DMS 273 (cell line): Measurements from ENCODE around the gene ZNF670.
"Not testable (repeated sequence)": the region's sequence is repeated elsewhere in the genome, so short reads cannot be mapped to it uniquely, and the experiment has no call there.

Source experiments
- DNase-seq: peaks from one replicate; lab custom pipeline; 2025; ENCODE audit not compliant: unreplicated experiment; lab: John Stamatoyannopoulos, UW

Gene ZNF670

GRCh38 chr1:247078258-247079140, at the start of gene ZNF670:
ZNF670 (minus strand) TSS chr1:247078811; CDS start chr1:247078596, 215 bp downstream.
- DNase-seq: peak; percentile 100

DNA sequence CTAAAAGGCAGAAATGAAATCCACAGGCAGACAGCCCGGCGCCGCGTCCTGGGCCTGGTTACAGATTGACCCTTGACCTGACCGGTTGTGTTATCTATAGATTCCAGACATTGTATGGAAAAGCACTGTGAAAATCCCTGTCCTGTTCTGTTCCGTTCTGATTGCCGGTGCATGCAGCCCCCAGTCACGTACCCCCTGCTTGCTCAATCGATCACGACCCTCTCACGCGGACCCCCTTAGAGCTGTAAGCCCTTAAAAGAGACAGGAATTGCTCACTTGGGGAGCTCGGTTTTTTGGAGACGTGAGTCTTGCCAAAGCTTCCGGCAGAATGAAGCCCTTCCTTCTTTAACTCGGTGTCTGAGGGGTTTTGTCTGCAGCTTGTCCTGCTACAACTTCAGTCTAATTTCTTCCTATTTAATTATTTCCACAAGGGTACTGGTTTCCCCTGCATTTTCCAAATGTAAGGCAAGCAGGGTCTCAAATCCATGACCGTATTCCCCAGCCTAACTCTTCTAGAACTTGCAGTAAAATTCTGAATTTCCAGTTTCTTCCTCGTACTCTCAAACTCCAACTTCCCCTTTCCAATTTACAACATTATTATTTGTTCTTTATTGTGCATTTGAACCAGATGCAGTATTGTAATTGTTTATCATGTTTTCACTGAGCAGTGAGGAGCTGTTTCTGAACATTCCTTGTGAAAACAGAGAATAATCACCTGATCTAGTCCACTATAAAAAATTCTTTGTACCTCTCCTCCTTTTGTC, 49.1 kb upstream of the ZNF670 start:
- DNase-seq: not testable (repeated sequence)

DNA sequence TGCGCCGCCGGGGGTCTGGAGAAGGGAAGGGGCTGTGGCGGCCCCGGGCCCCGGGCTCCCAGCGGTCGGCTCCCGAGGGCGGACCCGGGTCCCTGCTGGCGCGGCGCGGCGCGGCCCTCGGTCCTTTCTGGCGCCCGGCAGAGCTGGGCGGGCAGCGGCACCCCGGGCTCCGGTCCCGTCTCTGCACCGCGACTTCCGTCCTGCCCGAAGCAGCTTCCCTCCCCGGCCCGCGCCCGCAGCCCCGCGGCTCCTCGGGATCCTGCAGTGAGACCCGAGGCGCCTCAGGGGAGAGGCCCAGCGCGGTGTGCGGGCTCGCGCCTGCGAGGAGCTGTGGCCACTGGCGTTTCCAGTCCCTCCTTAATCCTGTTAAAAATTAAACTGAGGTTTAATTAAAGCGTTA, 48.0 kb upstream of the ZNF670 start:
- DNase-seq: not testable (repeated sequence)

DNA sequence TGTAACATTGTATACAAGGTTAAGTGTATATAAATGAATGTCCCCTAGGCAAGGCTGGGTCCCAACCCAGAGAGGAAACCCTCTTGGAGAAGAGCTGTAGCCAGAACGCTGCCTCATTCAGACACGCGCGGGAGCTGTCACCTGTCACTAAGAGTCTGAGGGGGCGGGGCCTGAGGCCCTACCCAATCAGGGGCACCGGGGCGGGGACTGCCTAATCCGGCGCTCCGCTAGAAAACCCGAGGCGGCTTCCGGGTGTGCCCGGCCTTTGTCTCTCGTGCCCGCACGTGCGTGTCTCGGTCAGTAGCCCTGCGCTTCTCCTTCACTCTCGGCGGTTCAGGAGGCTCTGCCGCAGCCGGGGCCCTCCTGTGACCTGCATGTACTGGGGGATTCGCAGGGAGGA, 47.6 kb upstream of the ZNF670 start:
- not testable (repeated sequence) for DNase-seq

- no peak for DNase-seq
These were observed 42.8 kb upstream of the ZNF670 start for GRCh38 chr1:247121382-247121781.

DNA sequence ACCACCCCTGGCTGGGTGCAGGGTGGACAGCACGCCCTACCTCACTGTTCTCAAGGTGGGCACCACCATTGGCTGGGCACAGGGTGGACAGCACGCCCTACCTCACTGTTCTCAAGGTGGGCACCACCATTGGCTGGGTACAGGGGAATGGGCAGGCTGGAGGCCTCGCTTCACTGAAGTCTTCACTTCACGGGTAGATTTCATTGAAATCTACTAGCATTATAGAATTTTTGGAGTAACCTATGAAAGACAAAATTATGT, 41.7 kb upstream of the ZNF670 start:
- not testable (repeated sequence) for DNase-seq

- no peak for DNase-seq
These were observed 41.2 kb upstream of the ZNF670 start for GRCh38 chr1:247119600-247120407.

- DNase-seq: peak; percentile 91
These were observed 40.4 kb upstream of the ZNF670 start for GRCh38 chr1:247118946-247119446.

DNA sequence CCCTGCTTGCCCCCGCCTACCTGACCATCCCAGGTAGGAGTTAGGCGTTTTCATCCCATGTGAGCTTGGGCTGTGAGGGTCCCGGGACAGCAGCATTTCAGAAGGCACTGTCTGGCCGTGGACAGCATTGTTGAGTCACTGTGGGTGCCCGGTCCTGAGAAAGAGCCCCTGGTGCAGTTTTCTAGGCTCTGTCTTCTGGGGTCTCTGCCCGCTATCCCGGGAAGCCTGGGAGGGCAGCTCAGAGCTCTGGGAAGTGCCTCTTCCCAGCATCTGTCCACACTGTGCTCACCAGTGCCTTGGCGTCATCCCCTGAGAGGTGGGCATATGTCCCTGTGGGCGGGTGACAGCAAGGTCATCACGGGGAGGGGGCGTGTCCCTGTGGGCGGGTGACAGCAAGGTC, 36.9 kb upstream of the ZNF670 start:
- DNase-seq: peak; percentile 22

- peak; percentile 49 for DNase-seq
These were observed 36.5 kb upstream of the ZNF670 start for GRCh38 chr1:247115141-247115510.

DNA sequence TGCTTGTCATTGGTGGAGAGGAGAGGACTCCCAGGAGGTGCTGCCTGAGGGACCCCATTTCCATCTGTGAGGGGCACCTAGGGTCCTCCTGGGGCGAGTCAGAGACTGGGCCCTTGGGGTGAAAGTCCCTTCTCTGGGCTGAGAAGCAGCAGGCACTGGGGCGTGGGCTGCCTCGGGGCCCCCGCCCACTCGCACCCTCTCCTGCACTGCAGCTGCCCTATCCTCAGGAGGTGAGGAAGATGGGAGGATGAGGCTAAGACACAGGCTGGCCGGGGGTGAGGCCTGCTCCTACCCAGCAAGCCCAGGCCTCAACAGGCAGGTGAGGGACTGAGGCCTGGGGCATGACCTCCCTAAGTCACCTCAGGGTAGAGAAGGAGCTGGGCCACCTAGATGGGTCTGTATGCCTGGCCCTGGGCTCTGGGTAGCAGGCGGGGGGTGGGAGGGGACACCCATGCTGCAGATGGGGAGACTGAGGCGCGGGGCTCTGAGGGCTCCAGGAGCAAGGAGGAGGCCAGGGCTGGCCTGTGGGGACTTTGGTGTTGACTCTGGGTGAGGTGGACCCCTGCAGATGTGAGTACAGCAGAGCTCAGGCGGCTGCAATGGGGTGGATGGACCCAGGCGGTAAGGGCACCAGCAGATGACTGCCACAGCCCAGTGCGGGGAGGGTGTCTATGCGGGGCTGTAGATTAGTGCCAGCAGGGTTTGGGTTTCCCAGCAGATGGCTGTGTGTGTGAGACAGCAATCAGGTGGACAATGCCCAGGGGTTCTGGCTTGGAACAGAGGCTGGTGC, 35.9 kb upstream of the ZNF670 start:
- DNase-seq: peak; percentile 49

DNA sequence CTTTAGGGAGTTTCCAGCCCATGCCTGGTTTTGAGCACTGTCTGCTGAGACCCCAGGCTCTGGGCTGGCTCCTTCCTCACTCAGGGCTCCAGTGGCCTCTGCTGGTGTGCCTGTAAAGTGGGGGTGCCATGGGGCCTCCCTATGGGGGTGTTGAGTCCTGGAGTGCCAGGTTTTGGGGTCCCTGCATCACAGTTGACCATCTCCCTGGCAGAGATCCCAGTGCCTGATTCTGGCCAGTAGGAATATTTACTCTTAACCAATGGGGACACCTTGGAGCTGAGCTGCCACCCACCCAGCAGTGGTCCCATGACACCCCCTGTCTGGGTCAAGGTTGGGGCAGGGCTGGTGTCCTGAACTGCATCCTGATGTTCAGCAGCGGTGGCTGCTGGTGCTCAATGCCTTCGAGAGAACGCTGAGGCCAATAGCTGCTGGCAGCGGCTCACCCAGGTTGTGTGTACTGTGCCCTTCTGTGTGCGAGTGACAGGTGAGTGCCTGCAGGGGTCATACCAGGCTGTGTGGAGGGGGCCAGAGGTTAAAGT, 35.2 kb upstream of the ZNF670 start:
- no peak for DNase-seq

DNA sequence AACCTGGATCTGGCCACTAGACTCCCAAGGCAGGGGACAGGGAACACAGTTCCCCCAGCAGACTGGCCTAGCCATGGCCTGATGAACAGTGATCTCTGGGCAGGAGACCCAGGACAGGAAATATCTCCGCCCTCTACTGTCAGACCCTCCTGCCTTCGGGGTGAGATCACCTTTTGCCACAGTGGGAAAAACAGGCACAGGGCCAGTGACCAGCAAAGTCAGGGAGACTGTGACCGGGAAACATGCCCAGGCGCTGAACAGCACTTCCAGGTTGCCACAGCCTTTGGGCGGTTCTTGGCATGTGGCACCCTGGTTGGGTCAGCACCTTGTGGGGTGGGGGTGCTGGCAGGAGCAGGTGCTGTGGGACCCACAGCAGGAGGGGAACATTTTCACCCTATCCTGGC, 34.5 kb upstream of the ZNF670 start:
- peak; percentile 22 for DNase-seq

- DNase-seq: no peak
These were observed 33.8 kb upstream of the ZNF670 start for GRCh38 chr1:247112479-247112781.

DNA sequence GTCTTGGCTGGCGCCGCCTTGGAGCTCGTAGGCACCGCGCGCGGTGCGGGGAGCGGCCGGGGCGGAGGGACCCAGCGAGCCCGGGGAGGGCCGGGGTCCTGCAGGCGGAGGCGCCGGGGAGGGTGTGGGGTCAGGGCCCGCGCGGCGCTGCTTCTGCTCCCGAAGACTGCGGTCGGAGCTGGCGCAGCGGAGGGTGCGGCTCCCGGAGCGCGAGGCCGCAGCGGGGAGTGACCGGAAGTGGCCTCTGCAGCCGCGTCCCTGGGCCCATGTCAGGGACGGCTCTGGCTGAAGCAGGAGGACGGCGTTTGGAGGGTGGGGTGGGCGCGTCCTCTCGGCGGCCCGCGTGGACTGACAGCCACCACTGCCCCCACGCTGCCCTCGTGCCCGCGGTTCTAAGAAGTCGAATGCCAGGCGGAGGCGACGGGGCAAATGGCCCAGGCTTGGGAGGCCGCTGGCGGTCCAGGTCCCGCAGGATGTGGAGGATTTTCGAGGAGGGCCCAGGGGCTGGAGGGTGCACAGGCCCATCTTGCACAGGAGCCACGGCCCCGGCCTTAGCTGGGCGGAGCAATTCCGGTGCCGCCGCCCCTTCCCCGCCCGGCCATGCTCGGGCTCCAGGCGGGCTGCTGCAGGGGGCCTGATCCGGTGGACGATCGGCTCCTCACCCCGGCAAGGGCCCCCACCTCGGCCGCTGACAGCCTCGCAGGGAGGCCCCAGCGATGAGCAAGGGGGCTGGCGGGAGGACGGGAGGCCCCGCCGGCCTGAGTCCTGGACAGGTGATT, 33.3 kb upstream of the ZNF670 start:
- peak; percentile 69 for DNase-seq

- peak; percentile 66 for DNase-seq
These were observed 32.7 kb upstream of the ZNF670 start for GRCh38 chr1:247111259-247111699.

- no peak for DNase-seq
These were observed 32.1 kb upstream of the ZNF670 start for GRCh38 chr1:247110627-247111258.

DNA sequence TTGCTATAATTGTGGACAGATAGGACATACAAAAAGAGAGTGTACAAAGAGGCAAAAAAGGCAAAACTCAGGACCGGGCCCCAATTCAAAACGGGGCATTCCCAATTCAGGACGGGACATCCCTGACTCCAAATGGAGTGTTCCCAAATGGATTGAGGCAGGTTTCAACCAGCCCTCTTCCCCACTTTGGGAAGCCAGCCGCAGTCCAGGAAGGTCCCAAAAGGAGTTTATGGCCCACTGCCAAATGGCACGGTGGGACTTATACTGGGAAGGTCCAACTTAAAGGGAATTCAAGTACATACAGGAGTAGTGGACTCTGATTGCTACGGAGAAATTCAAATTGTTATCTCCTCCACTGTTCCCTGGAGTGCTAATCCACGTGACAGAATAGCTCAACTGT, 29.1 kb upstream of the ZNF670 start:
- DNase-seq: no peak

DNA sequence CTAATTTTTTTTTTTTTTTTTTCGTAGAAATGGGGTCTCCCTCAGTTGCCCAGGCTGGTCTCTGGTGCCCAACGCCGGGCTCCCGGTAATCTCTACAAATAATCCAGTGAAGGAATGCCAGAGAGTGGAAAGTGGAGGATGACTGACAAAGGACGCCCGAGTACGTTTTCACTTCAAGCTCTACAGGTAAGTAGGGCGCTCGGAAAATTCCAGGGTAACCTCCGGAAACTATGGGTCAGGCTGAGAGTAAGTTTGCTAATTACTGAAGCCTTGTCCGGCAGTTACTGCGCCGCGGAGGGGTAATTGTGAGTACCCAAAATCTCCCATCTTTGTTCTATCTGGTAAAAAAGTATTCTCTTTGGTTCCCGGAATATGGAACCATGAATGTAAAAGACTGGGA, 27.4 kb upstream of the ZNF670 start:
- DNase-seq: no peak
